Activated naive CD4-positive, alpha-beta T cell treated with anti-CD3 and anti-CD28 coated beads, Interleukin-2, amount 10 ng/mL, durations not matched to agents 5 hours and 36 hours (primary cell): ENCODE measurements around the gene S100PBP. TPM values are rescaled to one million over a fixed set of nuclear protein-coding genes. Genes with fewer than 3 reads are reported as not detected.

Experiments used
- total RNA-seq, 2 experiments: library from RNA; stranded (reverse); gene quantifications; one replicate each; pipeline ENCODE4 v1.2.3, GENCODE V29; 2021

Gene S100PBP
- total RNA-seq: 10 to 100 TPM; 83.4 to 88.4 TPM

GRCh38 chr1:32817159-32817814 lies at the start of gene S100PBP, which contains the start of gene YARS1:
Gene S100PBP (plus strand): TSS chr1:32817653. CDS start chr1:32826100, 8,447 bp downstream.
Gene YARS1 (minus strand): TSS chr1:32817358. CDS start chr1:32817244, 114 bp downstream.

GRCh38 chr1:32870615-32871363 lies 53.3 kb downstream of the S100PBP start, which contains the start of gene FNDC5:
Gene FNDC5 (minus strand): TSS chr1:32870912.

GRCh38 chr1:32886004-32886827 lies 68.8 kb downstream of the S100PBP start, which contains the start of gene HPCA:
Gene HPCA (plus strand): TSS chr1:32886491. CDS start chr1:32888899, 2,408 bp downstream.

DNA sequence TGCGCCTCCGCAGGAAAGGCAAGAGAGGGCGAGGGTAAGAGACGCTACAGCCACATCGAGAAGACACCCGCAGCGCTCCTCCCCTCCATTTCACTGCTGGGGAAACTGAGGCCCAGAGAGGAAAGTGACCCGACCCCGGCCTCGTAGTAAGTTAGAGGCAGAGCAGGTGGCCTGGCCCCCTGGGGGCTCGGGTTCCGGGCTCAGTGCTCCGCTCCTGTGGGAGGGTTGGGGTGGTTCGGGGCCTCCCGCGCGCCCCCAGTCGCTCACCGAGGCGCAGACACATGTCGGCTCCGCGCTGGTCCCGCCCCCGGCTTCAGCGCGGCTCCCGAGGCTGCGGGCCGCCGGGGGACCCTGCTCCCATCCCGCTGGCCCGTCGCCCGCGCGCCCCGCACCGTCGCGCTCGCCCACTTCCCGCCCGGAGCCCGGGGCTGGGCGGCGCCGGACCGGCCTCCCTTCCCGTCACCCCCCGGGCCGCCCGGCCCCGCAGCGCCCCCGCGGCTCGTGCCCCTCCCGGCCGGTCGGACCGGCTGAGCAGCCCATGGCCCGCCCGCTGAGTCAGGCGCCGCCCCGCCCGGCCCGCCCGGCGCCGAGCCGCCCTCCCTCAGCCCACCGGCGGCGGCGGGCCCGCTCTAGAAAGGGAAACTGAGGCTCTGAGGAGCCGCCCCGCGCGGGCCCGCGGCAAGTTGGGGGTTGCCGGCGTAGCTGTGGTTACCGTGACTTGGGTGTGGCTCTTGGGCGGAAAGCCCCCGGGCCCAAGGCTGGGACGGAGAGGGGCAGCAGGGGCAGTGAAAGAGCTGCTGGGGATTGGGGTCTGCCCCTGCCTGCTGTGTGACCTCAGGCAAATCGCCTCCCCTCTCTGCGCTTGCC lies 83.7 kb downstream of the S100PBP start, which contains the start of gene TMEM54:
Gene TMEM54 (minus strand): TSS at position 434 of the 867 bp plus-strand sequence. CDS start 151 bp downstream, at position 283.

Other genes with a start within 250 kb of the S100PBP start
- gene ZBTB8OS, start 167.1 kb upstream of the S100PBP start, total RNA-seq: 10 to 100 TPM; 43.4 to 49.9 TPM
- gene RBBP4, start 166.4 kb upstream of the S100PBP start, total RNA-seq: 100 to 1,000 TPM; 263 to 265 TPM
- gene SYNC, start 114.9 kb upstream of the S100PBP start, total RNA-seq: not detected
- 100 to 1,000 TPM; 169 to 175 TPM for gene YARS1, start 295 bp upstream of the S100PBP start, total RNA-seq
- gene FNDC5, start 53.3 kb downstream of the S100PBP start, total RNA-seq: not detected
- gene HPCA, start 68.8 kb downstream of the S100PBP start, total RNA-seq: under 1 TPM in 1 of 2 experiments, not detected in 1; 0.48 TPM
- not detected for gene TMEM54, start 83.7 kb downstream of the S100PBP start, total RNA-seq
- gene RNF19B, start 147.2 kb downstream of the S100PBP start, total RNA-seq: 10 to 100 TPM; 17.9 to 18.7 TPM
- 100 to 1,000 TPM; 148 to 156 TPM for gene AK2, start 219.2 kb downstream of the S100PBP start, total RNA-seq